Gastrocnemius medialis (tissue), 4 donors: ENCODE data around the gene RPUSD2.

ENCODE experiments used
- CTCF ChIP-seq, 5 experiments: fragments of 450-650 bp in 3 of 5; fragments of 200-600 bp in 2 of 5; sonication (generic) in 2 of 5; IDR thresholded peaks in 4 of 5; conservative IDR thresholded peaks in 1 of 5; 1 replicate in 4 of 5; 2 replicates in 1 of 5; pipeline ENCODE4 v1.5.1; 2016 to 2019; ENCODE audit warnings: antibody characterized with exemption in 5 of 5, mild to moderate bottlenecking in 3 of 5, moderate library complexity in 3 of 5
- POLR2A ChIP-seq, 2 donors: fragments of 450-650 bp; IDR thresholded peaks; one replicate each; pipeline ENCODE4 v1.6.1; 2017; ENCODE audit warnings: antibody characterized with exemption in 2 of 2, mild to moderate bottlenecking in 2 of 2, moderate library complexity in 2 of 2

- no peak for TF ChIP-seq CTCF (IDR thresholded peaks at IDR 0.05 in 4 of 5, conservative IDR thresholded peaks at IDR 0.05 in 1 of 5)
- TF ChIP-seq POLR2A (IDR thresholded peaks at IDR 0.05): no peak
These were observed 26.7 kb downstream of the RPUSD2 start for GRCh38 chr15:40595773-40596172.
